Neural cell (in vitro differentiated cells): Measurements from ENCODE around the gene LDLRAD4. TPM values are rescaled to one million over a fixed set of nuclear protein-coding genes. Genes with fewer than 3 reads are reported as not detected.
A peak's percentile ranks its signal among the peaks of the same experiment; 100 is the strongest.

Experiments used
- H2AFZ ChIP-seq: fragments of 200-600, 300-800 bp; sonication (generic), shearing (Covaris generic); 2 replicates; pipeline ENCODE4 v1.6.0; 2014; ENCODE audit warnings: low read depth, mild to moderate bottlenecking, antibody characterized with exemption, low read length, moderate library complexity
- H3F3A ChIP-seq: fragments of 200-600 bp; shearing (Covaris generic); 2 replicates; pipeline ENCODE4 v1.6.1; 2016; ENCODE audit warnings: mild to moderate bottlenecking, moderate library complexity, mixed read lengths, antibody characterized with exemption, low read length; ENCODE audit not compliant: insufficient read depth, poor library complexity, severe bottlenecking
- H3K27ac ChIP-seq: fragments of 200-600, 300-800 bp; sonication (generic), shearing (Covaris generic); 2 replicates; pipeline ENCODE4 v1.5.1; 2014; ENCODE audit warnings: mild to moderate bottlenecking, low read length, moderate library complexity
- H3K27me3 ChIP-seq: fragments of 300-800, 200-600 bp; sonication (generic), shearing (Covaris generic); 2 replicates; pipeline ENCODE4 v1.6.0; 2014; ENCODE audit warnings: mild to moderate bottlenecking, low read depth, low read length, moderate library complexity; ENCODE audit not compliant: insufficient read depth
- H3K36me3 ChIP-seq: fragments of 300-800, 200-600 bp; sonication (generic), shearing (Covaris generic); 2 replicates; pipeline ENCODE4 v1.5.1; 2014; ENCODE audit warnings: mild to moderate bottlenecking, antibody characterized with exemption, low read length, moderate library complexity; ENCODE audit not compliant: insufficient read depth
- H3K4me2 ChIP-seq: fragments of 300-800, 200-600 bp; sonication (generic), shearing (Covaris generic); 2 replicates; pipeline ENCODE4 v1.6.0; 2014; ENCODE audit warnings: mild to moderate bottlenecking, low read length
- H3K4me3 ChIP-seq: fragments of 300-800, 200-600 bp; sonication (generic), shearing (Covaris generic); 2 replicates; pipeline ENCODE4 v1.5.1; 2014; ENCODE audit warnings: mild to moderate bottlenecking, low read length, moderate library complexity
- H3K79me2 ChIP-seq: fragments of 200-600 bp; shearing (Covaris generic); replicated peaks from 2 replicates; pipeline ENCODE4 v1.6.0; 2014; ENCODE audit warnings: mild to moderate bottlenecking, low read length, moderate library complexity; ENCODE audit not compliant: insufficient read depth
- H3K9ac ChIP-seq: fragments of 300-800, 200-600 bp; sonication (generic), shearing (Covaris generic); 2 replicates; pipeline ENCODE4 v1.6.1; 2016; ENCODE audit warnings: mild to moderate bottlenecking, low read length, mixed read lengths
- H3K9me2 ChIP-seq: fragments of 200-600 bp; shearing (Covaris generic); 2 replicates; pipeline ENCODE4 v1.6.1; 2016; ENCODE audit warnings: mild to moderate bottlenecking, low read length, mixed read lengths; ENCODE audit not compliant: insufficient read depth
- H3K9me3 ChIP-seq: fragments of 200-600, 300-800 bp; sonication (generic), shearing (Covaris generic); 2 replicates; pipeline ENCODE4 v1.6.1; 2016; ENCODE audit warnings: mild to moderate bottlenecking, mixed run types, low read length, moderate library complexity, mixed read lengths
- H4K20me1 ChIP-seq: fragments of 200-600 bp; shearing (Covaris generic); 2 replicates; pipeline ENCODE4 v1.6.1; 2016; ENCODE audit warnings: mild to moderate bottlenecking, mixed run types; ENCODE audit not compliant: insufficient read depth
- CTCF ChIP-seq: fragments of 450-650 bp; IDR thresholded peaks from 2 replicates; pipeline ENCODE4 v1.5.1; 2014; ENCODE audit warnings: antibody characterized with exemption, mild to moderate bottlenecking, moderate library complexity; ENCODE audit not compliant: poor library complexity, severe bottlenecking
- EZH2 ChIP-seq: fragments of 200-600, 300-800 bp; shearing (Covaris generic), sonication (generic); IDR thresholded peaks from 2 replicates; pipeline ENCODE4 v1.6.1; 2014; ENCODE audit warnings: antibody characterized with exemption, low read length, borderline replicate concordance, mild to moderate bottlenecking; ENCODE audit not compliant: insufficient read depth, poor library complexity, severe bottlenecking
- MXI1 ChIP-seq: fragments of 450-650 bp; conservative IDR thresholded peaks from 2 replicates; pipeline ENCODE4 v1.6.1; 2014; ENCODE audit warnings: antibody characterized with exemption, mild to moderate bottlenecking; ENCODE audit not compliant: poor library complexity, severe bottlenecking
- POLR2AphosphoS5 ChIP-seq: IDR thresholded peaks from 2 replicates; pipeline ENCODE4 v1.6.1; 2012
- RAD21 ChIP-seq: fragments of 450-650 bp; conservative IDR thresholded peaks from 2 replicates; pipeline ENCODE4 v1.6.1; 2014; ENCODE audit warnings: antibody characterized with exemption, mild to moderate bottlenecking, moderate library complexity
- REST ChIP-seq: IDR thresholded peaks from 2 replicates; pipeline ENCODE4 v1.6.1; 2012; ENCODE audit warnings: borderline replicate concordance
- SMC3 ChIP-seq: fragments of 450-650 bp; conservative IDR thresholded peaks from 2 replicates; pipeline ENCODE4 v1.6.1; 2014; ENCODE audit warnings: antibody characterized with exemption, mild to moderate bottlenecking, moderate library complexity; ENCODE audit not compliant: poor library complexity
- TAF1 ChIP-seq: IDR thresholded peaks from 2 replicates; pipeline ENCODE4 v1.6.1; 2012; ENCODE audit warnings: low read depth
- polyA plus RNA-seq: library from polyadenylated mRNA; depleted of rRNA; stranded (reverse); fragments of >200 nt; gene quantifications from 2 replicates; pipeline ENCODE4 v1.2.3, GENCODE V29; 2014

The LDLRAD4 gene
- polyA plus RNA-seq, 1 donor from 2014 or later, result 3.7 TPM

GRCh38 chr18:13386891-13387801 is 168.6 kb downstream of the LDLRAD4 start (continued):
- TF ChIP-seq CTCF (no peak), EZH2 (no peak)

GRCh38 chr18:13387855-13388548 is 169.4 kb downstream of the LDLRAD4 start:
- peak; percentile 38 for TF ChIP-seq POLR2AphosphoS5
- no peak for TF ChIP-seq REST
- Histone ChIP-seq H3F3A (no peaks in the 10 kb centered on the region), H4K20me1 (no peaks in the 10 kb centered on the region), H3K4me2 (no peak overlapping the region), H3K79me2 (no peaks in the 10 kb centered on the region), H3K4me3 (no peak overlapping the region), H2AFZ (no peak overlapping the region), H3K9me3 (no peaks in the 10 kb centered on the region), H3K27me3 (no peaks in the 10 kb centered on the region), H3K9ac (no peak overlapping the region), H3K36me3 (no peaks in the 10 kb centered on the region), H3K9me2 (no peaks in the 10 kb centered on the region), H3K27ac (no peak overlapping the region)

- H2AFZ ChIP-seq, result no peak overlapping the region
- no peak for TF ChIP-seq POLR2AphosphoS5
- no peak for TF ChIP-seq EZH2
- no peak for TF ChIP-seq SMC3
- no peak for TF ChIP-seq RAD21
- TF ChIP-seq CTCF, result no peak
- no peak for TF ChIP-seq MXI1
- TF ChIP-seq REST, result no peak
- no peak for TF ChIP-seq TAF1
- H3F3A ChIP-seq, result no peaks in the 10 kb centered on the region
- H3K4me3 ChIP-seq, result no peak overlapping the region
- H3K79me2 ChIP-seq, result no peaks in the 10 kb centered on the region
- H3K9me3 ChIP-seq, result no peaks in the 10 kb centered on the region
- H3K27me3 ChIP-seq, result no peaks in the 10 kb centered on the region
- no peak overlapping the region for H3K9ac ChIP-seq
- H3K9me2 ChIP-seq, result no peaks in the 10 kb centered on the region
- H3K27ac ChIP-seq, result no peak overlapping the region
- no peak overlapping the region for H3K4me2 ChIP-seq
- H4K20me1 ChIP-seq, result no peaks in the 10 kb centered on the region
- H3K36me3 ChIP-seq, result no peaks in the 10 kb centered on the region
Measured at GRCh38 chr18:13388586-13389490, 170.3 kb downstream of the LDLRAD4 start.
